Heart left ventricle (tissue), 16 donors: ENCODE data around the gene ANGPTL7. TPM values are rescaled to one million over a fixed set of nuclear protein-coding genes. Genes with fewer than 3 reads are reported as not detected.

Source experiments
- ATAC-seq, 4 donors: fragments of 200-7000 bp; cut with Tn5 transposase; one replicate each; pipeline ENCODE4 v1.9.1; 2020 to 2022; ENCODE audit warnings: moderate library complexity in 4 of 4, mild to moderate bottlenecking in 3 of 4, moderate number of reproducible peaks in 1 of 4
- DNase-seq, 5 donors: peaks; one replicate each; pipeline ENCODE4 v3.0.0-alpha.2; 2020
- H3K27ac ChIP-seq, 12 donors: fragments of 200-600 bp; sonication (generic) in 4 of 12; one replicate each; pipeline versions ENCODE4 v1.5.0 to v1.8.0; 2016 to 2022; ENCODE audit warnings: mild to moderate bottlenecking in 2 of 12
- H3K27me3 ChIP-seq, 9 donors: fragments of 200-600 bp; sonication (generic) in 2 of 9; one replicate each; pipeline versions ENCODE4 v1.5.1 to v1.8.0; 2016 to 2022; ENCODE audit warnings: mild to moderate bottlenecking in 3 of 9
- H3K36me3 ChIP-seq, 9 donors: fragments of 200-600 bp; sonication (generic) in 2 of 9; one replicate each; pipeline versions ENCODE4 v1.5.0 to v1.8.0; 2018 to 2022; ENCODE audit warnings: mild to moderate bottlenecking in 2 of 9
- H3K4me1 ChIP-seq, 12 donors: fragments of 200-600 bp; sonication (generic) in 4 of 12; one replicate each; pipeline versions ENCODE4 v1.5.0 to v1.8.0; 2016 to 2022; ENCODE audit warnings: mild to moderate bottlenecking in 3 of 12
- H3K4me3 ChIP-seq, 12 donors: fragments of 200-600 bp; sonication (generic) in 4 of 12; one replicate each; pipeline versions ENCODE4 v1.5.0 to v1.8.0; 2017 to 2022; ENCODE audit warnings: mild to moderate bottlenecking in 9 of 12, moderate library complexity in 4 of 12
- H3K9me3 ChIP-seq, 12 donors: fragments of 200-600 bp; sonication (generic) in 4 of 12; one replicate each; pipeline versions ENCODE4 v1.5.0 to v1.8.0; 2016 to 2022; ENCODE audit warnings: mild to moderate bottlenecking in 1 of 12
- CTCF ChIP-seq, 12 donors: fragments of 200-600 bp; sonication (generic) in 4 of 12; IDR thresholded peaks; one replicate each; pipeline versions ENCODE4 v1.5.0 to v1.8.0; 2018 to 2022; ENCODE audit warnings: antibody characterized with exemption in 12 of 12, mild to moderate bottlenecking in 5 of 12
- POLR2A ChIP-seq, 2 donors: fragments of 450-650 bp; IDR thresholded peaks; one replicate each; pipeline ENCODE4 v1.6.1; 2017; ENCODE audit warnings: antibody characterized with exemption in 2 of 2, mild to moderate bottlenecking in 2 of 2, moderate library complexity in 2 of 2
- WGBS, 4 donors: extraction: QIAGEN DNeasy Blood & Tissue Kit in 2 of 4; methylation state at CpG; one replicate each; pipeline versions ENCODE4 v1.1.5 to v1.1.7; 2013 to 2018; 5-methylcytosine and 5-hydroxymethylcytosine counted together
- intact Hi-C, 10 donors: fragments of 100-400 bp; cut with DNase I; formaldehyde crosslinking; loops; one replicate each; pipeline versions ENCODE4 v1.11.1 to v1.14.2; 2022
- polyA plus RNA-seq, 2 donors: library from polyadenylated mRNA; stranded (reverse); fragments of 200-250 nt; gene quantifications; one replicate each; pipeline ENCODE4 v1.2.3, GENCODE V29; 2013
- total RNA-seq, 9 donors: library from RNA; depleted of rRNA in 2 of 9; stranded (reverse); fragments of >200 nt in 2 of 9; fragmentation: NEBNext Ultra II Directional in 3 of 9; extraction: Animal tissue kit (Norgen Biotek cat#: 25700) in 3 of 9; gene quantifications; one replicate each; pipeline versions ENCODE4 v1.1.0 to v1.2.4, GENCODE V29; 2016 to 2023
- donor health status: ischemic (EF 13 %, LVEDD 7.1; RV severe dilation, severe dysfunction).
- donor health status: healthy with polysubstance abuse.
- donor health status: DM: no; HTN: yes; CAD: no.
- donor health status: DM: no; HTN: no; CAD: no.
- donor health status: ischemic (EF 25% LVEDD 6.9; RV normal size, moderate dysfunction).
- donor health status: ischemic (EF 25% LVEDD 5.7; RV mildly dilated, moderate dysfunction).
- donor health status: healthy.
- donor health status: DM: yes; HTN: yes; CAD: no.
- donor health status: ischemic (EF 35%, LVEDD 5.7; RV mildly dilated, moderate dysfunction).
- donor health status: nonischemic (EF 11% LVEDD 7.7; RV severe dilation, severe dysfunction).
- donor health status: DM: yes; HTN: yes; CAD: no.
- donor health status: PGD.
- donor health status: ischemic (EF 29% LVEDD 5.4; RV normal size, mild dysfunction).
- donor health status: nonischemic (EF 23%, LVEDD 6.1; RV moderate dilation, normal function).

ANGPTL7 gene
- total and polyA plus RNA-seq, 11 donors, result 0.15 to 2.6 (median 0.43) TPM; not detected in 1

GRCh38 chr1:11151114-11151513 lies 38.0 kb upstream of the ANGPTL7 start:
- Histone ChIP-seq H3K27me3 (no peaks in the 10 kb centered on the region), H3K4me3 (no peak overlapping the region), H3K9me3 (no peaks in the 10 kb centered on the region), H3K36me3 (peaks cover 0 to 93% (median 64%) of the 10 kb centered on the region in 9 donors), H3K4me1 (peaks cover 0 to 49% (median 20%) of the 10 kb centered on the region in 12 donors), H3K27ac (peak overlapping the region in 9 of 12 donors; percentile 17 to 74 (median 43))
- ATAC-seq (peak in 3 of 4 donors; percentile 6 to 31 (median 16)), DNase-seq (no peak)
- intact Hi-C loops, result no loop called here
- 64 to 73% (median 71%) methylated on average over 5 of the region's 5 CpGs for WGBS, 4 donors
- no peak for TF ChIP-seq CTCF (IDR thresholded peaks at IDR 0.05)
- TF ChIP-seq POLR2A (IDR thresholded peaks at IDR 0.05), result no peak

- Histone ChIP-seq H3K4me3 (no peak overlapping the region), H3K9me3 (no peaks in the 10 kb centered on the region), H3K27ac (peak overlapping the region in 6 of 12 donors; percentile 35 to 74 (median 48)), H3K4me1 (peaks cover 0 to 51% (median 20%) of the 10 kb centered on the region in 12 donors), H3K36me3 (peaks cover 0 to 93% (median 64%) of the 10 kb centered on the region in 9 donors), H3K27me3 (no peaks in the 10 kb centered on the region)
- DNase-seq (peak in 3 of 5 donors; percentile 31 to 60 (median 33)), ATAC-seq (peak; percentile 52 to 77 (median 68))
- WGBS, 4 donors, result 58 to 69% (median 64%) methylated on average over 9 of the region's 9 CpGs
- intact Hi-C loops, result no loop called here
- TF ChIP-seq POLR2A (IDR thresholded peaks at IDR 0.05) (no peak), CTCF (IDR thresholded peaks at IDR 0.05) (no peak)
These were observed 37.1 kb upstream of the ANGPTL7 start for GRCh38 chr1:11151826-11152612.

- TF ChIP-seq CTCF (IDR thresholded peaks at IDR 0.05) (no peak), POLR2A (IDR thresholded peaks at IDR 0.05) (no peak)
- Histone ChIP-seq H3K27ac (peak overlapping the region in 5 of 12 donors; percentile 5 to 74 (median 43)), H3K4me3 (no peak overlapping the region), H3K4me1 (peaks cover 0 to 51% (median 26%) of the 10 kb centered on the region in 12 donors), H3K9me3 (no peaks in the 10 kb centered on the region), H3K36me3 (peaks cover 0 to 89% (median 61%) of the 10 kb centered on the region in 9 donors), H3K27me3 (no peaks in the 10 kb centered on the region)
- ATAC-seq (no peak), DNase-seq (no peak)
- WGBS, 4 donors, result 80 to 88% (median 85%) methylated on average over 9 of the region's 9 CpGs
- intact Hi-C loops, result no loop called here
These were observed 36.4 kb upstream of the ANGPTL7 start for GRCh38 chr1:11152755-11153154.

- Histone ChIP-seq H3K4me1 (peaks cover 0 to 52% (median 30%) of the 10 kb centered on the region in 12 donors), H3K36me3 (peaks cover 0 to 85% (median 57%) of the 10 kb centered on the region in 9 donors), H3K9me3 (no peaks in the 10 kb centered on the region), H3K27ac (peak overlapping the region in 4 of 12 donors; percentile 5 to 74 (median 46)), H3K4me3 (no peak overlapping the region), H3K27me3 (no peaks in the 10 kb centered on the region)
- 75 to 81% (median 77%) methylated on average over 3 of the region's 3 CpGs for WGBS, 4 donors
- ATAC-seq (no peak), DNase-seq (no peak)
- intact Hi-C loops, result no loop called here
- TF ChIP-seq CTCF (IDR thresholded peaks at IDR 0.05), result no peak
- TF ChIP-seq POLR2A (IDR thresholded peaks at IDR 0.05), result no peak
These were observed 36.0 kb upstream of the ANGPTL7 start for GRCh38 chr1:11153184-11153583.
